ENCODE measurements around the gene SFXN3. TPM values are rescaled to one million over a fixed set of nuclear protein-coding genes. Genes with fewer than 3 reads are reported as not detected.
A peak's percentile ranks its signal among the peaks of the same experiment; 100 is the strongest.

Gene SFXN3
- total RNA-seq, 1 donor from 2014 or later = 81.0 TPM

DNA sequence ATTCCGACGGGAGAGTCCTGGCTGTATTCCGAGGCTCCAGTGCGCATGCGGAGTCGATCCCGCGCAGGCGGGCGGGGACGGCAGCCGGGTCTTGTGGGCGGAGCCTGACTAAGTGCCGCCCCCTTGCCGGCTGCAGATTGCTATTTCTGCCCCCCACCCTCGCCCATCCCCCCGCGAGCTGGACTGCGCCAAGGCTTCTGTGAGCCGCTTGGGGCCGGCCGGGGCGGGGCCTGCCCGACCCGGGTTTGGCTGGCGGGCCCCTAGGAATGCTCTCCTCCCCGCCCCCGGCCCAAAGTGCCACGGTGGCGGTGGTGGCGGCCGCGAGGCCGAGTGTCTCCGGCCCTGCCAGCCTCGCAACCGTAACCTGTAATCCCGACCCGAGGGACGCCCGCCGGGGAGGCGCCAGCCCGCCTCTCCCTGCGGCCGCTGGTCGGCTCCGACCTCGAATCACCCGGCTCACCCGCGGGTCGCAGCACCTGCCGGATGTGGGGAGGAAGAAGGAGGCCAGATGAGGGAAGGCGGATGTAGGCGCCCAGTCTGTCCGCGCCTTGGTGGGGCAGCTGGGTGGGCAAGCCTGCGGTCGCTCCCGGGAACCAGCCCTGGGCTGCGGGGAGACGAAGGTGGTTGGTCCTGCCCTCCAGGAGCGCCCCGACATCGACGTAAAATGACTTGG is 30.1 kb downstream of the SFXN3 start:
- Mint-ChIP-seq H3K27me3 (ENCODE audit: unreplicated experiment) (no peaks in the 10 kb centered on the region), H3K4me3 (ENCODE audit: unreplicated experiment) (peak overlapping the region; percentile 87), H3K9me3 (ENCODE audit: unreplicated experiment) (no peaks in the 10 kb centered on the region), H3K4me1 (ENCODE audit: unreplicated experiment) (peaks cover 48% of the 10 kb centered on the region), H3K36me3 (ENCODE audit: unreplicated experiment) (no peaks in the 10 kb centered on the region), H3K27ac (ENCODE audit: unreplicated experiment) (peak overlapping the region; percentile 98)
- DNase-seq (ENCODE audit: extremely low spot score, unreplicated experiment) = peak; percentile 98
- TF ChIP-seq, protein P1, sequence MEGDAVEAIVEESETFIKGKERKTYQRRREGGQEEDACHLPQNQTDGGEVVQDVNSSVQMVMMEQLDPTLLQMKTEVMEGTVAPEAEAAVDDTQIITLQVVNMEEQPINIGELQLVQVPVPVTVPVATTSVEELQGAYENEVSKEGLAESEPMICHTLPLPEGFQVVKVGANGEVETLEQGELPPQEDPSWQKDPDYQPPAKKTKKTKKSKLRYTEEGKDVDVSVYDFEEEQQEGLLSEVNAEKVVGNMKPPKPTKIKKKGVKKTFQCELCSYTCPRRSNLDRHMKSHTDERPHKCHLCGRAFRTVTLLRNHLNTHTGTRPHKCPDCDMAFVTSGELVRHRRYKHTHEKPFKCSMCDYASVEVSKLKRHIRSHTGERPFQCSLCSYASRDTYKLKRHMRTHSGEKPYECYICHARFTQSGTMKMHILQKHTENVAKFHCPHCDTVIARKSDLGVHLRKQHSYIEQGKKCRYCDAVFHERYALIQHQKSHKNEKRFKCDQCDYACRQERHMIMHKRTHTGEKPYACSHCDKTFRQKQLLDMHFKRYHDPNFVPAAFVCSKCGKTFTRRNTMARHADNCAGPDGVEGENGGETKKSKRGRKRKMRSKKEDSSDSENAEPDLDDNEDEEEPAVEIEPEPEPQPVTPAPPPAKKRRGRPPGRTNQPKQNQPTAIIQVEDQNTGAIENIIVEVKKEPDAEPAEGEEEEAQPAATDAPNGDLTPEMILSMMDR (IDR thresholded peaks at IDR 0.05) = no peak

DNA sequence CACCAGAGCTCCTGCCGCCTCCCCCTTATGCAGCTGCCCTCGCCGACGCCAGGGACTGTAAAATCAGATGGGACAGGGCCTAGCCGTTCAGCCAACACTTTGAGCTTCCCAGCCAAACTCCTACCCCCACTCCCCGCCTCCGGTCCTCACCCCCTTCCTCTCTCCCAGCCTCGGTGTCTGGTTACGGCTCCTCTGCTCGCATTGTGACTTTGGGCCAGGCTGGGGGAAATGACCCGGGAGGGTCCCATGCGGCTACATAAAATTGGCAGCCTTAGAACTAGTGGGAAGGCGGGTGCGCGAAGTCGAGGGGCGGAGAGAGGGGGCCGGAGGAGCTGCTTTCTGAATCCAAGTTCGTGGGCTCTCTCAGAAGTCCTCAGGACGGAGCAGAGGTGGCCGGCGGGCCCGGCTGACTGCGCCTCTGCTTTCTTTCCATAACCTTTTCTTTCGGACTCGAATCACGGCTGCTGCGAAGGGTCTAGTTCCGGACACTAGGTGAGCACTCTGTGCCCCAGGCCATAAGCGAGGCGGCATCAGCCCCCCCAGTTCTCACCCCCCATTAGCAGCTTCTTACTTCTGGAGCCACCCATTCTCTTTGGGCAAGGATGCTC is 30.7 kb downstream of the SFXN3 start, which contains the start of gene KAZALD1:
Gene KAZALD1, plus strand, starts transcription at position 366 of the 608 bp plus-strand sequence. CDS start 604 bp downstream, outside the sequence.
- peak; percentile 87 for DNase-seq (ENCODE audit: extremely low spot score, unreplicated experiment)
- TF ChIP-seq, protein P1 (IDR thresholded peaks at IDR 0.05) = no peak
- peak within 1 kb of the TSS; percentile 87 for H3K4me3 Mint-ChIP-seq (ENCODE audit: unreplicated experiment)
- H3K36me3 Mint-ChIP-seq (ENCODE audit: unreplicated experiment) = no peaks in the 10 kb centered on the region
- peaks cover 53% of the 10 kb centered on the region for H3K4me1 Mint-ChIP-seq (ENCODE audit: unreplicated experiment)
- H3K27me3 Mint-ChIP-seq (ENCODE audit: unreplicated experiment) = no peaks in the 10 kb centered on the region
- H3K9me3 Mint-ChIP-seq (ENCODE audit: unreplicated experiment) = no peaks in the 10 kb centered on the region
- peak within 1 kb of the TSS; percentile 98 for H3K27ac Mint-ChIP-seq (ENCODE audit: unreplicated experiment)

DNA sequence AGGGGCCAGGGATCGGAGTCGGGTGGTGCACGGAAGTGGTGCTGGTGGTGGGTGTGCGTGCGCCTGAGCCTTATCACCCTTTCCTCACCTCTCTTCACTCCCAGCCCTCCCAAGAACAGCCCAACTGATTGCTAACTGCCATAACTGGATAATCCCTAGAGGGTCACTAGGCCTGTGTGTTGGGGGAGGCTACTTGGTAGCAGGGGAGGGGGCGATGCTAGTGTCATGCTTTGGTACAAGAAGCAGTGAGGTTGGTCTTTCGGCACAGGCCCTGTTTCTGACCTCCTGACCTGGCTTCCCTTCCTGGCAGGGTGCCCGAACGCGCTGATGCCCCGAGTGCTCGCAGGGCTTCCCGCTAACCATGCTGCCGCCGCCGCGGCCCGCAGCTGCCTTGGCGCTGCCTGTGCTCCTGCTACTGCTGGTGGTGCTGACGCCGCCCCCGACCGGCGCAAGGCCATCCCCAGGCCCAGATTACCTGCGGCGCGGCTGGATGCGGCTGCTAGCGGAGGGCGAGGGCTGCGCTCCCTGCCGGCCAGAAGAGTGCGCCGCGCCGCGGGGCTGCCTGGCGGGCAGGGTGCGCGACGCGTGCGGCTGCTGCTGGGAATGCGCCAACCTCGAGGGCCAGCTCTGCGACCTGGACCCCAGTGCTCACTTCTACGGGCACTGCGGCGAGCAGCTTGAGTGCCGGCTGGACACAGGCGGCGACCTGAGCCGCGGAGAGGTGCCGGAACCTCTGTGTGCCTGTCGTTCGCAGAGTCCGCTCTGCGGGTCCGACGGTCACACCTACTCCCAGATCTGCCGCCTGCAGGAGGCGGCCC is 31.4 kb downstream of the SFXN3 start:
- H3K27ac Mint-ChIP-seq (ENCODE audit: unreplicated experiment) = peak overlapping the region; percentile 96
- TF ChIP-seq, protein P1 (IDR thresholded peaks at IDR 0.05) = peak; percentile 62
- no peaks in the 10 kb centered on the region for H3K27me3 Mint-ChIP-seq (ENCODE audit: unreplicated experiment)
- no peaks in the 10 kb centered on the region for H3K9me3 Mint-ChIP-seq (ENCODE audit: unreplicated experiment)
- H3K4me3 Mint-ChIP-seq (ENCODE audit: unreplicated experiment) = peak overlapping the region; percentile 86
- DNase-seq (ENCODE audit: extremely low spot score, unreplicated experiment) = peak; percentile 87
- H3K4me1 Mint-ChIP-seq (ENCODE audit: unreplicated experiment) = peaks cover 53% of the 10 kb centered on the region
- no peaks in the 10 kb centered on the region for H3K36me3 Mint-ChIP-seq (ENCODE audit: unreplicated experiment)

DNA sequence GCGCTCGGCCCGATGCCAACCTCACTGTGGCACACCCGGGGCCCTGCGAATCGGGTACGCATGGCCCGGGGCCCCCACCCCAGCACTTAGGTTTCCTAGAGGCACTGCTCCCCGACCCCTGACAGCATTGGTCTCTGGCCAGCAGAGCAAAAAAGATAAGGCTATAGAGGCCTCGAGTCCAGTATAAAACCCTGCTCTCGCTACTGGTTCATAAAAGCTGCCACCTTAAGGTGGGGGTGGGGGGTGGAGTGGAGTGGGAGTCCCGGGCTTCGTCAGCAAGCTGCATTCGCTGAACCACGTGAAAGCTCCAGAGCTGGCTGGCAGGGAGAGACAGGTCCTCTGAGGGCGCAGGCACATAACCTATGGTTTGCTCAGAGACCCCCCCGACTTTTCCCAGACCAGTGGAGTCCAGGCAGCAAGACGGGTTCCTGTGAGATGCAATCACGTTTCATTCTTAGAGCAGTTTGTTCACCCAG is 32.1 kb downstream of the SFXN3 start:
- H3K36me3 Mint-ChIP-seq (ENCODE audit: unreplicated experiment) = no peaks in the 10 kb centered on the region
- no peaks in the 10 kb centered on the region for H3K9me3 Mint-ChIP-seq (ENCODE audit: unreplicated experiment)
- no peaks in the 10 kb centered on the region for H3K27me3 Mint-ChIP-seq (ENCODE audit: unreplicated experiment)
- TF ChIP-seq, protein P1 (IDR thresholded peaks at IDR 0.05) = no peak
- H3K4me3 Mint-ChIP-seq (ENCODE audit: unreplicated experiment) = peak overlapping the region; percentile 86
- no peak for DNase-seq (ENCODE audit: extremely low spot score, unreplicated experiment)
- H3K4me1 Mint-ChIP-seq (ENCODE audit: unreplicated experiment) = peaks cover 53% of the 10 kb centered on the region
- H3K27ac Mint-ChIP-seq (ENCODE audit: unreplicated experiment) = peak overlapping the region; percentile 78

Measured in osteocyte (in vitro differentiated cells).